ENCODE results near the gene INS. TPM values are rescaled to one million over a fixed set of nuclear protein-coding genes. Genes with fewer than 3 reads are reported as not detected.

INS gene
- total and polyA plus RNA-seq, 2 of the 4 experiments (the other 2 are of a cell fraction) = not detected

GRCh38 chr11:2189938-2190656 is 29.1 kb upstream of the INS start (continued):
- TF ChIP-seq CTCF (conservative IDR thresholded peaks at IDR 0.05; ENCODE audit: low read depth, low read length) (no peak), RFX5 (IDR thresholded peaks at IDR 0.05; ENCODE audit: low read depth, low read length) (no peak), CEBPB (IDR thresholded peaks at IDR 0.05; ENCODE audit: low read depth, low read length) (no peak), MAZ (IDR thresholded peaks at IDR 0.05; ENCODE audit: borderline replicate concordance, low read depth, low read length) (no peak)

All from IMR-90 (cell line).